HT-29 (cell line): ENCODE measurements around the gene LEPROT. TPM values are rescaled to one million over a fixed set of nuclear protein-coding genes. Genes with fewer than 3 reads are reported as not detected.

Source experiments
- DNase-seq: peaks from one replicate; pipeline ENCODE4 v3.0.0-alpha.2; 2015; ENCODE audit warnings: low spot score
- small RNA-seq: library from RNA; depleted of rRNA; stranded (forward); fragments of <200 nt; gene quantifications from one replicate; pipeline ENCODE3, GENCODE V24; 2014
- total RNA-seq: library from RNA; depleted of rRNA; stranded (reverse); fragments of >200 nt; shearing (Covaris generic); gene quantifications from 2 replicates; pipeline ENCODE4 v1.2.3, GENCODE V29; 2014; rRNA removed

The LEPROT gene
- total RNA-seq, 1 experiment from 2014 or later, result 21.2 TPM

GRCh38 chr1:65477414-65478378 is 57.2 kb downstream of the LEPROT start:
- DNase-seq, result no peak

- no peak for DNase-seq
Observed at GRCh38 chr1:65478379-65479026, 58.0 kb downstream of the LEPROT start.

GRCh38 chr1:65479554-65480204 is 59.2 kb downstream of the LEPROT start:
- DNase-seq, result no peak

- DNase-seq, result no peak
Observed at GRCh38 chr1:65480684-65481405, 60.4 kb downstream of the LEPROT start.

- no peak for DNase-seq
Observed at GRCh38 chr1:65483993-65484754, 63.7 kb downstream of the LEPROT start.

Small RNA genes within 50 kb of the gene (small RNA-seq; reads per million reads assigned to genes)
- not detected for gene RNU2-15P

Other genes starting within 250 kb of the LEPROT start
- gene DNAJC6, start 111.1 kb upstream of the LEPROT start, total RNA-seq, result 0.08 and 0.10 TPM in 2 replicates
- 0.53 and 1.2 TPM in 2 replicates for gene LEPR, start within 50 bp of the LEPROT start, total RNA-seq